Activated CD4-positive, alpha-beta memory T cell treated with anti-CD3 and anti-CD28 coated beads, Interleukin-2, amount 10 ng/mL, durations not matched to agents 7 days and 5 days (primary cell): ENCODE measurements around the gene WWP2. TPM values are rescaled to one million over a fixed set of nuclear protein-coding genes. Genes with fewer than 3 reads are reported as not detected.
"Not testable (repeated sequence)": the region's sequence is repeated elsewhere in the genome, so short reads cannot be mapped to it uniquely, and the experiment has no call there.

Experiments
- CTCF ChIA-PET: fragments of 350-600 bp; sonication (Branson Sonifier 250); formaldehyde crosslinking; loops from one replicate; lab custom pipeline; 2021; ENCODE audit warnings: antibody characterized with exemption, inconsistent platforms; lab: Charles Lee
- POLR2A ChIA-PET: fragments of 350-600 bp; sonication (Branson Sonifier 250); formaldehyde crosslinking; loops from one replicate; lab custom pipeline; 2021; ENCODE audit warnings: antibody characterized with exemption; lab: Charles Lee
- DNase-seq: peaks from one replicate; pipeline ENCODE4 v3.0.0-alpha.2; 2020
- H3K27ac Mint-ChIP-seq: one replicate; pipeline ENCODE4 v1.8.0; 2021; ENCODE audit warnings: mild to moderate bottlenecking, mixed read lengths
- H3K27me3 Mint-ChIP-seq: one replicate; pipeline ENCODE4 v1.8.0; 2021; ENCODE audit warnings: mixed read lengths
- H3K36me3 Mint-ChIP-seq: one replicate; pipeline ENCODE4 v1.8.0; 2021; ENCODE audit warnings: low read depth, mixed read lengths
- H3K4me1 Mint-ChIP-seq: one replicate; pipeline ENCODE4 v1.8.0; 2021; ENCODE audit warnings: mixed read lengths
- H3K4me3 Mint-ChIP-seq: one replicate; pipeline ENCODE4 v1.8.0; 2021; ENCODE audit warnings: mild to moderate bottlenecking, mixed read lengths
- H3K9me3 Mint-ChIP-seq: one replicate; pipeline ENCODE4 v1.8.0; 2021; ENCODE audit warnings: mixed read lengths
- total RNA-seq, 2 experiments: library from RNA; stranded (reverse); gene quantifications; one replicate each; pipeline ENCODE4 v1.2.3, GENCODE V29; 2021

The WWP2 gene
- total RNA-seq, 2 experiments from 2014 or later = 59.4 to 61.6 TPM

GRCh38 chr16:69804297-69804696 lies 42.2 kb downstream of the WWP2 start:
- POLR2A ChIA-PET = no interaction called here
- H3K27me3 Mint-ChIP-seq = no peaks in the 10 kb centered on the region
- H3K36me3 Mint-ChIP-seq = peaks cover 27% of the 10 kb centered on the region
- H3K9me3 Mint-ChIP-seq = no peaks in the 10 kb centered on the region
- no peaks in the 10 kb centered on the region for H3K4me1 Mint-ChIP-seq
- H3K27ac Mint-ChIP-seq = no peak overlapping the region
- H3K4me3 Mint-ChIP-seq = no peak overlapping the region
- DNase-seq = no peak
- CTCF ChIA-PET = no interaction called here

- POLR2A ChIA-PET, H3K4me1 Mint-ChIP-seq, H3K4me3 Mint-ChIP-seq, H3K27ac Mint-ChIP-seq, H3K27me3 Mint-ChIP-seq, H3K9me3 Mint-ChIP-seq, DNase-seq: not testable (repeated sequence)
- H3K36me3 Mint-ChIP-seq = peaks cover 32% of the 10 kb centered on the region
- CTCF ChIA-PET = interaction anchor here (1.1 to 1.4 kb wide), 3 partner anchors 10 to 52 kb away, joined by 3 read pairs; partner anchors contain the start of gene NOB1
Observed at GRCh38 chr16:69806776-69807175, 44.6 kb downstream of the WWP2 start.

- no peak for DNase-seq
- Mint-ChIP-seq H3K4me3 (no peak overlapping the region), H3K36me3 (peaks cover 31% of the 10 kb centered on the region), H3K27me3 (no peaks in the 10 kb centered on the region), H3K9me3 (no peaks in the 10 kb centered on the region), H3K4me1 (no peaks in the 10 kb centered on the region), H3K27ac (no peak overlapping the region)
- CTCF ChIA-PET = no interaction called here
- POLR2A ChIA-PET = no interaction called here
Observed at GRCh38 chr16:69812688-69813014, 50.5 kb downstream of the WWP2 start.

GRCh38 chr16:69814078-69814477 lies 51.9 kb downstream of the WWP2 start:
- no peak overlapping the region for H3K4me3 Mint-ChIP-seq
- H3K27ac Mint-ChIP-seq = no peak overlapping the region
- POLR2A ChIA-PET = interaction anchor here (0.6 kb wide), 1 partner anchor 187 kb away, joined by 5 read pairs; no protein-coding TSS in a partner anchor
- CTCF ChIA-PET = no interaction called here
- DNase-seq = no peak
- no peaks in the 10 kb centered on the region for H3K9me3 Mint-ChIP-seq
- H3K36me3 Mint-ChIP-seq = peaks cover 34% of the 10 kb centered on the region
- no peaks in the 10 kb centered on the region for H3K4me1 Mint-ChIP-seq
- H3K27me3 Mint-ChIP-seq = no peaks in the 10 kb centered on the region

- no peak for DNase-seq
- no peaks in the 10 kb centered on the region for H3K27me3 Mint-ChIP-seq
- no peaks in the 10 kb centered on the region for H3K4me1 Mint-ChIP-seq
- ChIA-PET CTCF (no interaction called here), POLR2A (no interaction called here)
- no peaks in the 10 kb centered on the region for H3K9me3 Mint-ChIP-seq
- peaks cover 36% of the 10 kb centered on the region for H3K36me3 Mint-ChIP-seq
- no peak overlapping the region for H3K4me3 Mint-ChIP-seq
- H3K27ac Mint-ChIP-seq = no peak overlapping the region
Observed at GRCh38 chr16:69814561-69814960, 52.4 kb downstream of the WWP2 start.

GRCh38 chr16:69815216-69815883 lies 53.2 kb downstream of the WWP2 start:
- not testable (repeated sequence) for H3K4me1 Mint-ChIP-seq, H3K27me3 Mint-ChIP-seq, DNase-seq

GRCh38 chr16:69816996-69817395 lies 54.9 kb downstream of the WWP2 start:
- H3K4me1 Mint-ChIP-seq = no peaks in the 10 kb centered on the region
- no peak for DNase-seq
- H3K9me3 Mint-ChIP-seq = no peaks in the 10 kb centered on the region
- ChIA-PET POLR2A (no interaction called here), CTCF (no interaction called here)
- no peak overlapping the region for H3K27ac Mint-ChIP-seq
- peaks cover 27% of the 10 kb centered on the region for H3K36me3 Mint-ChIP-seq
- no peak overlapping the region for H3K4me3 Mint-ChIP-seq
- H3K27me3 Mint-ChIP-seq = no peaks in the 10 kb centered on the region

More at GRCh38 chr16:69815216-69815883, 53.2 kb downstream of the WWP2 start:
- H3K4me3 Mint-ChIP-seq, H3K9me3 Mint-ChIP-seq, POLR2A ChIA-PET, CTCF ChIA-PET, H3K27ac Mint-ChIP-seq: not testable (repeated sequence)
- peaks cover 30% of the 10 kb centered on the region for H3K36me3 Mint-ChIP-seq

GRCh38 chr16:69818891-69819545 lies 56.9 kb downstream of the WWP2 start:
- H3K36me3 Mint-ChIP-seq = peaks cover 24% of the 10 kb centered on the region
- no peak overlapping the region for H3K27ac Mint-ChIP-seq
- peaks cover 2% of the 10 kb centered on the region for H3K4me1 Mint-ChIP-seq
- H3K27me3 Mint-ChIP-seq = no peaks in the 10 kb centered on the region
- no peak for DNase-seq
- no peak overlapping the region for H3K4me3 Mint-ChIP-seq
- ChIA-PET CTCF (no interaction called here), POLR2A (no interaction called here)
- no peaks in the 10 kb centered on the region for H3K9me3 Mint-ChIP-seq

- POLR2A ChIA-PET = no interaction called here
- no peak overlapping the region for H3K27ac Mint-ChIP-seq
- peaks cover 3% of the 10 kb centered on the region for H3K4me1 Mint-ChIP-seq
- CTCF ChIA-PET = interaction anchor here (0.6 kb wide), 1 partner anchor 95 kb away, joined by 3 read pairs; no protein-coding TSS in a partner anchor
- no peak overlapping the region for H3K4me3 Mint-ChIP-seq
- H3K9me3 Mint-ChIP-seq = no peaks in the 10 kb centered on the region
- peaks cover 27% of the 10 kb centered on the region for H3K36me3 Mint-ChIP-seq
- DNase-seq = no peak
- no peaks in the 10 kb centered on the region for H3K27me3 Mint-ChIP-seq
Observed at GRCh38 chr16:69820926-69821541, 58.9 kb downstream of the WWP2 start.

GRCh38 chr16:69821844-69822173 lies 59.7 kb downstream of the WWP2 start:
- Mint-ChIP-seq H3K27me3 (no peaks in the 10 kb centered on the region), H3K9me3 (no peaks in the 10 kb centered on the region), H3K4me3 (no peak overlapping the region), H3K4me1 (peaks cover 3% of the 10 kb centered on the region), H3K36me3 (peaks cover 24% of the 10 kb centered on the region), H3K27ac (no peak overlapping the region)
- ChIA-PET POLR2A (no interaction called here), CTCF (no interaction called here)
- DNase-seq = no peak

- DNase-seq = no peak
- Mint-ChIP-seq H3K27ac (no peak overlapping the region), H3K9me3 (no peaks in the 10 kb centered on the region), H3K4me1 (peaks cover 3% of the 10 kb centered on the region), H3K27me3 (no peaks in the 10 kb centered on the region), H3K4me3 (no peak overlapping the region), H3K36me3 (peaks cover 22% of the 10 kb centered on the region)
- ChIA-PET CTCF (no interaction called here), POLR2A (no interaction called here)
Observed at GRCh38 chr16:69822174-69822935, 60.2 kb downstream of the WWP2 start.

- Mint-ChIP-seq H3K27me3 (no peaks in the 10 kb centered on the region), H3K4me3 (no peak overlapping the region), H3K36me3 (peaks cover 11% of the 10 kb centered on the region), H3K4me1 (peaks cover 3% of the 10 kb centered on the region), H3K9me3 (no peaks in the 10 kb centered on the region), H3K27ac (no peak overlapping the region)
- ChIA-PET POLR2A (no interaction called here), CTCF (no interaction called here)
- no peak for DNase-seq
Observed at GRCh38 chr16:69823831-69824563, 61.9 kb downstream of the WWP2 start.
